ENCODE results near the gene CARMIL3. TPM values are rescaled to one million over a fixed set of nuclear protein-coding genes. Genes with fewer than 3 reads are reported as not detected.

CARMIL3 gene
- total RNA-seq, 1 experiment from 2014 or later, result 0.71 TPM

DNA sequence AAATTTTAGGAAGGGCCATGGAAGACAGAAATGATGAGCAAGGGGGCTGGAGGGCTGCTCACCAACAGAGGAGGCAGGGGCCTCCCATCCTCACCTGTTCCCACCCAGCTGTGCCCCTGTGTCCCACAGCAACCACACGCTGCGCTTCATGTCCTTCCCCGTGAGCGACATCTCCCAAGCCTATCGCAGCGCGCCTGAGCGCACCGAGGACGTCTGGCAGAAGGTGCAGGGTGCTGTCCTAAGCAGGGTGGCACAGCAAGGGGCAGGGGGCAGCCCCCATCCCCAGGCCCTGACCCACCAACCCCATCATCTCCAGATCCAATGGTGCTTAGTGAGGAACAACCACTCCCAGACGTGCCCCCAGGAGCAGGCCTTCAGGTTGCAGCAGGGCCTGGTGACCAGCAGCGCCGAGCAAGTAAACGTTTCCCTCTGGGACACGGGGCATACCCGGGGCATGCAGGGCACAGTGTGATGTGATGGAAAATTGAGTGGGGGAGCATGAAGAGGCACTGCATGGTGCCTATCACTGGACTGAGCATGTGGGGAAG is 8.1 kb downstream of the CARMIL3 start:
- ChIA-PET POLR2A (no interaction called here), CTCF (no interaction called here), RAD21 (ENCODE audit: low non-redundant PET in 1 of 2, low total read pairs in 2 of 2, uncharacterized antibody in 2 of 2, unreplicated experiment in 2 of 2) (no interaction called here)
- Histone ChIP-seq H3K4me3 (replicated peaks in 1 of 2; ENCODE audit: low read depth in 1 of 2, low read length in 2 of 2) (no peak overlapping the region), H3K9ac (ENCODE audit: low read length) (no peak overlapping the region), H2AFZ (ENCODE audit: low read depth, low read length, poor library complexity, severe bottlenecking) (no peak overlapping the region), H3K9me3 (ENCODE audit: control insufficient read depth in 1 of 2, insufficient read depth in 1 of 2, low read depth in 1 of 2, low read length in 2 of 2) (no peaks in the 10 kb centered on the region), H3K4me2 (ENCODE audit: low read length) (no peak overlapping the region), H3K27ac (ENCODE audit: low read depth, low read length) (no peak overlapping the region), H3K36me3 (ENCODE audit: control insufficient read depth in 1 of 2, insufficient read depth in 2 of 2, low read length in 2 of 2) (no peaks in the 10 kb centered on the region), H3K79me2 (ENCODE audit: insufficient read depth, low read length) (no peaks in the 10 kb centered on the region), H3K27me3 (ENCODE audit: insufficient read depth, low read length) (no peaks in the 10 kb centered on the region), H3K4me1 (ENCODE audit: control insufficient read depth in 1 of 2, insufficient read depth in 2 of 2, low read length in 2 of 2) (no peaks in the 10 kb centered on the region), H4K20me1 (ENCODE audit: insufficient read depth) (no peaks in the 10 kb centered on the region), H3K9me2 (ENCODE audit: insufficient read depth) (no peaks in the 10 kb centered on the region)
- no peak for ATAC-seq
- TF ChIP-seq FOSL1 (IDR thresholded peaks at IDR 0.05; ENCODE audit: low read depth), result no peak
- TF ChIP-seq, protein P1, sequence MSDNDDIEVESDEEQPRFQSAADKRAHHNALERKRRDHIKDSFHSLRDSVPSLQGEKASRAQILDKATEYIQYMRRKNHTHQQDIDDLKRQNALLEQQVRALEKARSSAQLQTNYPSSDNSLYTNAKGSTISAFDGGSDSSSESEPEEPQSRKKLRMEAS (IDR thresholded peaks at IDR 0.05), result no peak
- no peak for TF ChIP-seq ZBTB33 (IDR thresholded peaks at IDR 0.05; ENCODE audit: extremely low read depth, insufficient replicate concordance, low read length)
- TF ChIP-seq CTCF (IDR thresholded peaks at IDR 0.05 in 2 of 3, conservative IDR thresholded peaks at IDR 0.05 in 1 of 3; ENCODE audit: borderline replicate concordance in 1 of 3, insufficient read depth in 1 of 3, low read depth in 2 of 3, low read length in 2 of 3), result no peak
- no peak for TF ChIP-seq ELF1 (IDR thresholded peaks at IDR 0.05; ENCODE audit: borderline replicate concordance, low read depth)
- TF ChIP-seq JUND (IDR thresholded peaks at IDR 0.05), result no peak
- no peak for TF ChIP-seq YY1 (IDR thresholded peaks at IDR 0.05; ENCODE audit: extremely low read depth, insufficient replicate concordance, low read depth, low read length)
- TF ChIP-seq TCF7L2 (IDR thresholded peaks at IDR 0.05; ENCODE audit: borderline replicate concordance, extremely low read depth, insufficient read depth, insufficient read length), result no peak
- TF ChIP-seq POLR2A (IDR thresholded peaks at IDR 0.05; ENCODE audit: borderline replicate concordance, extremely low read depth, insufficient read depth, insufficient read length), result no peak
- no peak for TF ChIP-seq CEBPB (IDR thresholded peaks at IDR 0.05; ENCODE audit: low read depth)
- no peak for TF ChIP-seq ATF3 (IDR thresholded peaks at IDR 0.05)
- TF ChIP-seq ZFX (IDR thresholded peaks at IDR 0.05), result no peak
- no peak for TF ChIP-seq EZH2 (IDR thresholded peaks at IDR 0.05)
- TF ChIP-seq EGR1 (IDR thresholded peaks at IDR 0.05; ENCODE audit: low read depth), result no peak
- TF ChIP-seq SP1 (IDR thresholded peaks at IDR 0.05; ENCODE audit: low read depth), result no peak
- no peak for TF ChIP-seq RAD21 (IDR thresholded peaks at IDR 0.05; ENCODE audit: low read depth)
- TF ChIP-seq, protein P2, sequence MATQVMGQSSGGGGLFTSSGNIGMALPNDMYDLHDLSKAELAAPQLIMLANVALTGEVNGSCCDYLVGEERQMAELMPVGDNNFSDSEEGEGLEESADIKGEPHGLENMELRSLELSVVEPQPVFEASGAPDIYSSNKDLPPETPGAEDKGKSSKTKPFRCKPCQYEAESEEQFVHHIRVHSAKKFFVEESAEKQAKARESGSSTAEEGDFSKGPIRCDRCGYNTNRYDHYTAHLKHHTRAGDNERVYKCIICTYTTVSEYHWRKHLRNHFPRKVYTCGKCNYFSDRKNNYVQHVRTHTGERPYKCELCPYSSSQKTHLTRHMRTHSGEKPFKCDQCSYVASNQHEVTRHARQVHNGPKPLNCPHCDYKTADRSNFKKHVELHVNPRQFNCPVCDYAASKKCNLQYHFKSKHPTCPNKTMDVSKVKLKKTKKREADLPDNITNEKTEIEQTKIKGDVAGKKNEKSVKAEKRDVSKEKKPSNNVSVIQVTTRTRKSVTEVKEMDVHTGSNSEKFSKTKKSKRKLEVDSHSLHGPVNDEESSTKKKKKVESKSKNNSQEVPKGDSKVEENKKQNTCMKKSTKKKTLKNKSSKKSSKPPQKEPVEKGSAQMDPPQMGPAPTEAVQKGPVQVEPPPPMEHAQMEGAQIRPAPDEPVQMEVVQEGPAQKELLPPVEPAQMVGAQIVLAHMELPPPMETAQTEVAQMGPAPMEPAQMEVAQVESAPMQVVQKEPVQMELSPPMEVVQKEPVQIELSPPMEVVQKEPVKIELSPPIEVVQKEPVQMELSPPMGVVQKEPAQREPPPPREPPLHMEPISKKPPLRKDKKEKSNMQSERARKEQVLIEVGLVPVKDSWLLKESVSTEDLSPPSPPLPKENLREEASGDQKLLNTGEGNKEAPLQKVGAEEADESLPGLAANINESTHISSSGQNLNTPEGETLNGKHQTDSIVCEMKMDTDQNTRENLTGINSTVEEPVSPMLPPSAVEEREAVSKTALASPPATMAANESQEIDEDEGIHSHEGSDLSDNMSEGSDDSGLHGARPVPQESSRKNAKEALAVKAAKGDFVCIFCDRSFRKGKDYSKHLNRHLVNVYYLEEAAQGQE (IDR thresholded peaks at IDR 0.05; ENCODE audit: low read depth), result no peak
- no peak for TF ChIP-seq ZNF274 (IDR thresholded peaks at IDR 0.05; ENCODE audit: low read depth, low read length)
- no peak for TF ChIP-seq SRF (IDR thresholded peaks at IDR 0.05; ENCODE audit: low read depth)
- TF ChIP-seq EZH2phosphoT487 (IDR thresholded peaks at IDR 0.05; ENCODE audit: borderline replicate concordance), result no peak
- intact Hi-C loops (cut with micrococcal nuclease), result loop anchor here (2.0 to 5.0 kb wide), 2 partner anchors 45 to 237 kb away; partner anchors contain the start of genes DHRS1 and NOP9
- no peak for DNase-seq (ENCODE audit: low read depth, low spot score)
- no TSS peak for BruUV-seq (replicated peaks)

Data from HCT116 (cell line).